Uterus (tissue), 4 donors: ENCODE results near the gene CLIC6. TPM values are rescaled to one million over a fixed set of nuclear protein-coding genes. Genes with fewer than 3 reads are reported as not detected.

ENCODE experiments used
- DNase-seq, 2 donors: peaks; one replicate each; pipeline ENCODE4 v3.0.0-alpha.2; 2019 to 2020
- H3K27ac ChIP-seq, 2 donors: fragments of 200-600 bp; sonication (generic); 1 replicate in 1 of 2; 2 replicates in 1 of 2; pipeline ENCODE4 v1.5.1; 2016 to 2018
- H3K27me3 ChIP-seq, 2 donors: fragments of 200-600 bp; sonication (generic); one replicate each; pipeline ENCODE4 v1.5.1; 2018 to 2019; ENCODE audit warnings: control low read depth in 1 of 2
- H3K36me3 ChIP-seq, 2 donors: fragments of 200-600 bp; sonication (generic); one replicate each; pipeline ENCODE4 v1.5.1; 2019; ENCODE audit warnings: control low read depth in 1 of 2
- H3K4me1 ChIP-seq, 2 donors: fragments of 200-600 bp; sonication (generic); one replicate each; pipeline ENCODE4 v1.5.1; 2018 to 2019; ENCODE audit warnings: control low read depth in 1 of 2
- H3K4me3 ChIP-seq, 2 donors: fragments of 200-600 bp; sonication (generic); 1 replicate in 1 of 2; 2 replicates in 1 of 2; pipeline ENCODE4 v1.5.1; 2018 to 2019; ENCODE audit warnings: mild to moderate bottlenecking in 1 of 2
- H3K9me3 ChIP-seq, 2 donors: fragments of 200-600 bp; sonication (generic); one replicate each; pipeline ENCODE4 v1.5.1; 2019; ENCODE audit warnings: control low read depth in 1 of 2
- POLR2A ChIP-seq, 2 donors: fragments of 450-650 bp; IDR thresholded peaks; one replicate each; pipeline ENCODE4 v1.6.1; 2016; ENCODE audit warnings: antibody characterized with exemption in 2 of 2, mild to moderate bottlenecking in 1 of 2, moderate library complexity in 1 of 2
- intact Hi-C: fragments of 100-400 bp; cut with DNase I; formaldehyde crosslinking; loops from one replicate; pipeline ENCODE4 v1.15.1; 2023; ENCODE audit warnings: low total_unique reads
- total RNA-seq, 4 donors: library from RNA; depleted of rRNA in 3 of 4; stranded (reverse); fragments of >200 nt in 3 of 4; gene quantifications; one replicate each; pipeline versions ENCODE4 v1.1.0 to v1.2.4, GENCODE V29; 2014 to 2023
- TF ChIP-seq, protein P1 (sequence below), 4 experiments: fragments of 200-600 bp in 2 of 4; fragments of 450-650 bp in 2 of 4; sonication (generic) in 2 of 4; IDR thresholded peaks; one replicate each; pipeline ENCODE4 v1.5.1; 2016 to 2019; ENCODE audit warnings: antibody characterized with exemption in 4 of 4, mild to moderate bottlenecking in 2 of 4, moderate library complexity in 1 of 4
- donor health status: DM: yes; HTN: yes; CAD: no.

The CLIC6 gene
- total RNA-seq, 4 donors from 2014 or later, result under 0.01 to 0.69 (median 0.38) TPM

DNA sequence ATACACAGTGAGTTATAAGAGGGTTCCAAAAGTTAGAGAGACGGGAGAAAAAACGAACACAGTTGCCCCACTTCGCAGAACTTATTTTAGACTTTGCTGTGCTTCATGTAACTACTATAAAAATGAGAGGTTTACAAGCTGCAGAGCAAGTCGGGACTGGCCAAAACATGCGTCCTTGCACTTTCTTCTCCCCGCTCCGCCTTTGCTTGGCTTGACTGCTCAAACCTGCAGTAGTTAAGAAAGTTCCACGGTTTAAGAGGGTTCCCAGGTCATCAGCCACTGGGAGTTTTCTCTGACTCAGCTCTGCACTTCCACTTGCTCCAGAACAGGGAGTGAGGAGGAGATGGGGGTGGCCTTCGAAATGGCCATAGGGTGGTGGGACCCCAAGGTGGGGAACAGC, 36.2 kb downstream of the CLIC6 start:
- Histone ChIP-seq H3K9me3 (no peaks in the 10 kb centered on the region), H3K4me3 (no peak overlapping the region), H3K27me3 (no peaks in the 10 kb centered on the region), H3K4me1 (no peaks in the 10 kb centered on the region), H3K27ac (peak overlapping the region in 1 of 2 donors; percentile 12), H3K36me3 (no peaks in the 10 kb centered on the region)
- DNase-seq, result peak in 1 of 2 donors; percentile 35
- intact Hi-C loops, result no loop called here
- TF ChIP-seq POLR2A (IDR thresholded peaks at IDR 0.05), result no peak

GRCh38 chr21:34706337-34706736, 37.5 kb downstream of the CLIC6 start:
- intact Hi-C loops, result no loop called here
- Histone ChIP-seq H3K4me1 (no peaks in the 10 kb centered on the region), H3K4me3 (no peak overlapping the region), H3K27ac (no peak overlapping the region), H3K9me3 (no peaks in the 10 kb centered on the region), H3K27me3 (no peaks in the 10 kb centered on the region), H3K36me3 (no peaks in the 10 kb centered on the region)
- no peak for TF ChIP-seq POLR2A (IDR thresholded peaks at IDR 0.05)
- TF ChIP-seq, protein P1, sequence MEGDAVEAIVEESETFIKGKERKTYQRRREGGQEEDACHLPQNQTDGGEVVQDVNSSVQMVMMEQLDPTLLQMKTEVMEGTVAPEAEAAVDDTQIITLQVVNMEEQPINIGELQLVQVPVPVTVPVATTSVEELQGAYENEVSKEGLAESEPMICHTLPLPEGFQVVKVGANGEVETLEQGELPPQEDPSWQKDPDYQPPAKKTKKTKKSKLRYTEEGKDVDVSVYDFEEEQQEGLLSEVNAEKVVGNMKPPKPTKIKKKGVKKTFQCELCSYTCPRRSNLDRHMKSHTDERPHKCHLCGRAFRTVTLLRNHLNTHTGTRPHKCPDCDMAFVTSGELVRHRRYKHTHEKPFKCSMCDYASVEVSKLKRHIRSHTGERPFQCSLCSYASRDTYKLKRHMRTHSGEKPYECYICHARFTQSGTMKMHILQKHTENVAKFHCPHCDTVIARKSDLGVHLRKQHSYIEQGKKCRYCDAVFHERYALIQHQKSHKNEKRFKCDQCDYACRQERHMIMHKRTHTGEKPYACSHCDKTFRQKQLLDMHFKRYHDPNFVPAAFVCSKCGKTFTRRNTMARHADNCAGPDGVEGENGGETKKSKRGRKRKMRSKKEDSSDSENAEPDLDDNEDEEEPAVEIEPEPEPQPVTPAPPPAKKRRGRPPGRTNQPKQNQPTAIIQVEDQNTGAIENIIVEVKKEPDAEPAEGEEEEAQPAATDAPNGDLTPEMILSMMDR (IDR thresholded peaks at IDR 0.05), result no peak
- DNase-seq, result no peak

DNA sequence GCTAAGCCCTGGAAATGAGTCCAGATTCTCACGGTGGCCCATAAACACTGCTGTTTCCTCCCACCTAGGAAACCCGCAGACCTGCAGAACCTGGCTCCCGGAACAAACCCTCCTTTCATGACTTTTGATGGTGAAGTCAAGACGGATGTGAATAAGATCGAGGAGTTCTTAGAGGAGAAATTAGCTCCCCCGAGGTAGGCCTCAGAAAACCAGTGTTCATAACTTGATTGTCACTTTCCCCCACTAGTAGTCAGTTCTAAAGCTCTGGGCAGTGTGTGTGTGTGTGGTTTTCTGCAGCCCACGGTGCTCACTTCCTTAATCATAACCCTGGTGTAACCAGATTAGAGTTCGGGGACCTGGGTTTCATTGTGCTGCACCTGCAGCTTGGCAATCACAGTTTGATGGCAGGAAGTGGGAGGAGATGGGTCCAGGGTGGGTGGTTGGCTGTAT, 39.1 kb downstream of the CLIC6 start:
- Histone ChIP-seq H3K27me3 (no peaks in the 10 kb centered on the region), H3K27ac (no peak overlapping the region), H3K36me3 (no peaks in the 10 kb centered on the region), H3K4me1 (no peaks in the 10 kb centered on the region), H3K9me3 (no peaks in the 10 kb centered on the region), H3K4me3 (no peak overlapping the region)
- intact Hi-C loops, result no loop called here
- DNase-seq, result no peak
- no peak for TF ChIP-seq POLR2A (IDR thresholded peaks at IDR 0.05)
- TF ChIP-seq, protein P1 (IDR thresholded peaks at IDR 0.05), result no peak

DNA sequence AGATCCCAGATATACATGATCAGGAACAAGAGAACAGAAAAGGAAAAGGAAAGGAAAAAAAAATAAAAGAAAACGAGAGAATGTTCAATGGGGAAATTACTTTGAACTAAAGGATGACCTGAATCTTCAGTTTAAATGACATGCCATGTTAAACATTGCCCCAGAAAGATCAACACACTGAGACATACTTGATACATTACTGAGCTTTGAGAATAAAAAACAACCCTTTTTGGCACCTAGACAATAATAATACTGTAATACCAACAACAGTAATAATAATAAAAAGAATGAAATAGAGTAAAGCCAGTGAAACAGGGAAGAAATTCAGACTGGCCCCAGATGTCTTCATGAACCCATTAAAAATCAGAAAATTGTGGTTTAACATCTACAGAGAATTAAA, 44.8 kb downstream of the CLIC6 start:
- H3K9me3 ChIP-seq, result no peaks in the 10 kb centered on the region
- H3K4me1 ChIP-seq, result no peaks in the 10 kb centered on the region

DNA sequence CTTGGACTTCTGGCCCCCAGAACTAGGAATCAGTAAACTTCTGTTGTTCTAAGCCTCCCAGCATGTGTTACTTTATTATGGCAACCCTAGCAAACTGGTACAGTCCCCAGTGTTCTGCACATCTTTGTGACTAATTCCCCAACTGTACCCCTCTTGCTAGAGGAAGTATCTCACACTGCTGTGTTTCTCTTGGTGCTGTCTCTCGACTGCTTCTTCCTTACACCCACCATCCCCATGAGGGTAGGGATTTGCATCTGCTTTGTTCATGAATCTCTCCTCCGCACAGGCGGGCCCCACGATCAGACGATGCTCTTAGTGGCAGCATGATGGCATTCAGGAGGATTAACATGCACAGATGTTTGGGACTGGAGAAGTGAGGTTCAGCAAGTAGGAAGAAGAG, 46.7 kb downstream of the CLIC6 start:
- Histone ChIP-seq H3K36me3 (no peaks in the 10 kb centered on the region), H3K27ac (no peak overlapping the region), H3K27me3 (no peaks in the 10 kb centered on the region), H3K4me3 (no peak overlapping the region), H3K9me3 (no peaks in the 10 kb centered on the region), H3K4me1 (no peaks in the 10 kb centered on the region)
- no peak for TF ChIP-seq POLR2A (IDR thresholded peaks at IDR 0.05)
- TF ChIP-seq, protein P1 (IDR thresholded peaks at IDR 0.05), result no peak
- intact Hi-C loops, result no loop called here
- DNase-seq, result no peak

More for the DNA sequence above, 44.8 kb downstream of the CLIC6 start:
- Histone ChIP-seq H3K36me3 (no peaks in the 10 kb centered on the region), H3K27me3 (no peaks in the 10 kb centered on the region), H3K4me3 (no peak overlapping the region), H3K27ac (no peak overlapping the region)
- DNase-seq, result no peak
- intact Hi-C loops, result no loop called here
- TF ChIP-seq POLR2A (IDR thresholded peaks at IDR 0.05), result no peak
- TF ChIP-seq, protein P1 (IDR thresholded peaks at IDR 0.05), result no peak
